PFSK-1 (cell line): ENCODE measurements around the gene ITGA8.

Experiments used
- FOXP2 ChIP-seq: optimal IDR thresholded peaks from 2 replicates; pipeline ENCODE3; 2011; ENCODE audit warnings: borderline replicate concordance, control low read depth, inconsistent platforms; ENCODE audit not compliant: insufficient read depth; ENCODE audit errors: extremely low read length, extremely low read depth
- POLR2AphosphoS5 ChIP-seq: IDR thresholded peaks from 2 replicates; pipeline ENCODE4 v1.6.1; 2012; ENCODE audit warnings: low read depth, mild to moderate bottlenecking, control low read depth, low read length, moderate library complexity
- REST ChIP-seq, 2 experiments: IDR thresholded peaks; 2 replicates each; pipeline versions ENCODE4 v1.6.1 to v1.8.0; 2011 to 2012; ENCODE audit warnings: low read depth in 2 of 2, low read length in 2 of 2, control low read depth in 1 of 2, inconsistent platforms in 1 of 2, mild to moderate bottlenecking in 1 of 2, moderate library complexity in 1 of 2; ENCODE audit not compliant: insufficient read depth in 1 of 2
- SIN3A ChIP-seq: IDR thresholded peaks from 2 replicates; pipeline ENCODE4 v1.6.1; 2012; ENCODE audit warnings: mild to moderate bottlenecking, low read length, moderate library complexity, borderline replicate concordance; ENCODE audit not compliant: insufficient read depth
- TAF1 ChIP-seq: IDR thresholded peaks from 2 replicates; pipeline ENCODE4 v1.6.1; 2012; ENCODE audit warnings: low read length, control low read depth, borderline replicate concordance; ENCODE audit not compliant: insufficient read depth

ITGA8 gene

GRCh38 chr10:15704581-15704968 is 15.1 kb downstream of the ITGA8 start:
- TF ChIP-seq POLR2AphosphoS5 = no peak
- TF ChIP-seq SIN3A = no peak
- TF ChIP-seq FOXP2 = no peak
- no peak for TF ChIP-seq REST (IDR thresholded peaks at IDR 0.05; ENCODE audit: insufficient read depth in 1 of 2, low read depth in 2 of 2, low read length in 2 of 2)
- no peak for TF ChIP-seq TAF1

- no peak for TF ChIP-seq TAF1
- TF ChIP-seq REST (IDR thresholded peaks at IDR 0.05; ENCODE audit: insufficient read depth in 1 of 2, low read depth in 2 of 2, low read length in 2 of 2) = no peak
- TF ChIP-seq FOXP2 = no peak
- no peak for TF ChIP-seq POLR2AphosphoS5
- no peak for TF ChIP-seq SIN3A
Measured at GRCh38 chr10:15703944-15704580, 15.7 kb downstream of the ITGA8 start.

GRCh38 chr10:15703151-15703880 is 16.4 kb downstream of the ITGA8 start:
- peak; percentile 47 for TF ChIP-seq FOXP2
- TF ChIP-seq REST (IDR thresholded peaks at IDR 0.05; ENCODE audit: insufficient read depth in 1 of 2, low read depth in 2 of 2, low read length in 2 of 2) = no peak
- TF ChIP-seq SIN3A = no peak; the same call in 1 of the 2 replicates

GRCh38 chr10:15700078-15700674 is 19.5 kb downstream of the ITGA8 start:
- TF ChIP-seq POLR2AphosphoS5 (no peak), TAF1 (no peak), REST (IDR thresholded peaks at IDR 0.05; ENCODE audit: insufficient read depth in 1 of 2, low read depth in 2 of 2, low read length in 2 of 2) (no peak), FOXP2 (no peak), SIN3A (no peak)
